ENCODE measurements around the gene LYSMD3. TPM values are rescaled to one million over a fixed set of nuclear protein-coding genes. Genes with fewer than 3 reads are reported as not detected.

Gene LYSMD3
- total RNA-seq, 1 experiment from 2014 or later = 10.8 TPM

GRCh38 chr5:90548069-90548593 lies 18.7 kb upstream of the LYSMD3 start:
- peak; percentile 68 for DNase-seq (ENCODE audit: low spot score)

GRCh38 chr5:90547072-90547536 lies 17.7 kb upstream of the LYSMD3 start:
- peak; percentile 77 for DNase-seq (ENCODE audit: low spot score)

- no peak for DNase-seq (ENCODE audit: low spot score)
These were observed 16.9 kb upstream of the LYSMD3 start for GRCh38 chr5:90546216-90546837.

GRCh38 chr5:90545511-90545910 lies 16.1 kb upstream of the LYSMD3 start:
- no peak for DNase-seq (ENCODE audit: low spot score)

- DNase-seq (ENCODE audit: low spot score) = no peak
These were observed 13.6 kb upstream of the LYSMD3 start for GRCh38 chr5:90542827-90543519.

- DNase-seq (ENCODE audit: low spot score) = no peak
These were observed 5.5 kb upstream of the LYSMD3 start for GRCh38 chr5:90534922-90535321.

- no peak for DNase-seq (ENCODE audit: low spot score)
These were observed 4.4 kb upstream of the LYSMD3 start for GRCh38 chr5:90533794-90534193.

GRCh38 chr5:90530736-90531487 lies 1.5 kb upstream of the LYSMD3 start:
- DNase-seq (ENCODE audit: low spot score) = no peak

GRCh38 chr5:90529939-90530677 lies 724 bp upstream of the LYSMD3 start:
- peak; percentile 73 for DNase-seq (ENCODE audit: low spot score)

GRCh38 chr5:90528601-90529193 lies 687 bp downstream of the LYSMD3 start:
- DNase-seq (ENCODE audit: low spot score) = peak; percentile 4

- DNase-seq (ENCODE audit: low spot score) = no peak
These were observed 10.3 kb downstream of the LYSMD3 start for GRCh38 chr5:90519081-90519480.

- no peak for DNase-seq (ENCODE audit: low spot score)
These were observed 10.7 kb downstream of the LYSMD3 start for GRCh38 chr5:90518661-90519060.

- no peak for DNase-seq (ENCODE audit: low spot score)
These were observed 14.9 kb downstream of the LYSMD3 start for GRCh38 chr5:90514520-90514919.

- no peak for DNase-seq (ENCODE audit: low spot score)
These were observed 18.9 kb downstream of the LYSMD3 start for GRCh38 chr5:90510438-90510837.

- no peak for DNase-seq (ENCODE audit: low spot score)
These were observed 23.2 kb downstream of the LYSMD3 start for GRCh38 chr5:90506221-90506620.

- no peak for DNase-seq (ENCODE audit: low spot score)
These were observed 24.6 kb downstream of the LYSMD3 start for GRCh38 chr5:90504743-90505142.

GRCh38 chr5:90503596-90503995 lies 25.8 kb downstream of the LYSMD3 start:
- no peak for DNase-seq (ENCODE audit: low spot score)

GRCh38 chr5:90495146-90495545 lies 34.2 kb downstream of the LYSMD3 start:
- no peak for DNase-seq (ENCODE audit: low spot score)

- DNase-seq (ENCODE audit: low spot score) = no peak
These were observed 35.3 kb downstream of the LYSMD3 start for GRCh38 chr5:90494043-90494442.

GRCh38 chr5:90488791-90489190 lies 40.6 kb downstream of the LYSMD3 start:
- DNase-seq (ENCODE audit: low spot score) = no peak

GRCh38 chr5:90484540-90484939 lies 44.8 kb downstream of the LYSMD3 start:
- no peak for DNase-seq (ENCODE audit: low spot score)
